ENCODE data around the gene ABR. TPM values are rescaled to one million over a fixed set of nuclear protein-coding genes. Genes with fewer than 3 reads are reported as not detected.

The ABR gene
- total and polyA plus RNA-seq, 2 of the 13 experiments (the other 11 are each of a cell fraction or from before 2014, with no cell fraction given): 12.4 to 40.4 TPM

DNA sequence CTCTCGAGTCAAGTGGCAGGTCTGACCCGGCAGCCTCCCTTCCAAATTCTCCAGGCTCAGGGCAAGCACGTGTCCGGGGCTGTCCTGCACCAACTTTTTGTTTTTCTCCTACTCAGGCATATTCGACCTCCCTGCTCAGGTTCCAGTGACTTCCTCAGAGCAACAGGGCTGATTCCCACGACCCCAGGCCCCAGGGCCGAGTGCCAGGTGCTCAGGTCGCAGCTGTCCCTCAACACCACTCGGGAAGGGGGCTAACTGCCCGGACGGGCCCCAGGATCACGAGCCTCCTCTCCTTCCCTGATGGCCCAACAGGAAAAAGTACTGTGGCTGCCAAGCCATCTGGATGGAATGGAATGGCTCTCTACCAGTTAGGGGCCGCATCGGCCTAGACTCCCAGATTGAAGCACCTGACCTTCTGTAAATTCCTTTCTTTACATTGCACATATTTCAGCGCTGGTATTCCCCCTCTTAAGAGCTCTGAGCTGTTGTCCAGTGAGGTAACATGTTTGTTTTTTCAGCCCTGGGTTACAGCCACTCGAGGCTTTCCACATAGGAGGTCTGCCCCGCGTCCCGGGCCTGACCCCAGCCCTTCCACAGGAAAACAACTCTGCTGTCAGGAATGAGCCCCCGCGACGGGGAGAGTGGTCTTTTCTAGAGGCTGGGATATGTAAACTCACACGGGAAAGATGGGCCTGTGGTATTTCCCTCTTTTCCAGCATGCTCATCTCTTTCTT is 225.2 kb downstream of the ABR start (continued):
- TF ChIP-seq, protein P1, sequence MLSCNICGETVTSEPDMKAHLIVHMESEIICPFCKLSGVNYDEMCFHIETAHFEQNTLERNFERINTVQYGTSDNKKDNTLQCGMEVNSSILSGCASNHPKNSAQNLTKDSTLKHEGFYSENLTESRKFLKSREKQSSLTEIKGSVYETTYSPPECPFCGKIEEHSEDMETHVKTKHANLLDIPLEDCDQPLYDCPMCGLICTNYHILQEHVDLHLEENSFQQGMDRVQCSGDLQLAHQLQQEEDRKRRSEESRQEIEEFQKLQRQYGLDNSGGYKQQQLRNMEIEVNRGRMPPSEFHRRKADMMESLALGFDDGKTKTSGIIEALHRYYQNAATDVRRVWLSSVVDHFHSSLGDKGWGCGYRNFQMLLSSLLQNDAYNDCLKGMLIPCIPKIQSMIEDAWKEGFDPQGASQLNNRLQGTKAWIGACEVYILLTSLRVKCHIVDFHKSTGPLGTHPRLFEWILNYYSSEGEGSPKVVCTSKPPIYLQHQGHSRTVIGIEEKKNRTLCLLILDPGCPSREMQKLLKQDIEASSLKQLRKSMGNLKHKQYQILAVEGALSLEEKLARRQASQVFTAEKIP (CRISPR knock-in tag; IDR thresholded peaks at IDR 0.05; ENCODE audit: borderline replicate concordance): no peak
- TF ChIP-seq MLX (CRISPR knock-in tag; IDR thresholded peaks at IDR 0.05) (no peak), ZNF703 (CRISPR knock-in tag; IDR thresholded peaks at IDR 0.05; ENCODE audit: borderline replicate concordance) (no peak), NFYB (CRISPR knock-in tag; IDR thresholded peaks at IDR 0.05) (no peak), BRD4 (CRISPR knock-in tag; IDR thresholded peaks at IDR 0.05) (no peak), KDM5B (CRISPR knock-in tag; IDR thresholded peaks at IDR 0.05; ENCODE audit: borderline replicate concordance) (0 out of 2 replicates have a peak, but pooled peaks have one; percentile 46), ZBTB3 (CRISPR knock-in tag; IDR thresholded peaks at IDR 0.05; ENCODE audit: borderline replicate concordance, low read depth) (no peak), ZNF737 (CRISPR knock-in tag; IDR thresholded peaks at IDR 0.05; ENCODE audit: borderline replicate concordance) (no peak), KDM4B (CRISPR knock-in tag; IDR thresholded peaks at IDR 0.05) (no peak), MIER2 (CRISPR knock-in tag; IDR thresholded peaks at IDR 0.05) (no peak), E2F5 (CRISPR knock-in tag; conservative IDR thresholded peaks at IDR 0.05) (no peak), SMAD1 (CRISPR knock-in tag; IDR thresholded peaks at IDR 0.05; ENCODE audit: borderline replicate concordance, low read depth) (no peak), RXRA (CRISPR knock-in tag; IDR thresholded peaks at IDR 0.05) (peak; percentile 74; the same call in 1 of the 2 replicates), ZFP82 (CRISPR knock-in tag; IDR thresholded peaks at IDR 0.05; ENCODE audit: borderline replicate concordance) (no peak), ATAD3A (CRISPR knock-in tag; IDR thresholded peaks at IDR 0.05) (no peak)
- TF ChIP-seq, protein P2, sequence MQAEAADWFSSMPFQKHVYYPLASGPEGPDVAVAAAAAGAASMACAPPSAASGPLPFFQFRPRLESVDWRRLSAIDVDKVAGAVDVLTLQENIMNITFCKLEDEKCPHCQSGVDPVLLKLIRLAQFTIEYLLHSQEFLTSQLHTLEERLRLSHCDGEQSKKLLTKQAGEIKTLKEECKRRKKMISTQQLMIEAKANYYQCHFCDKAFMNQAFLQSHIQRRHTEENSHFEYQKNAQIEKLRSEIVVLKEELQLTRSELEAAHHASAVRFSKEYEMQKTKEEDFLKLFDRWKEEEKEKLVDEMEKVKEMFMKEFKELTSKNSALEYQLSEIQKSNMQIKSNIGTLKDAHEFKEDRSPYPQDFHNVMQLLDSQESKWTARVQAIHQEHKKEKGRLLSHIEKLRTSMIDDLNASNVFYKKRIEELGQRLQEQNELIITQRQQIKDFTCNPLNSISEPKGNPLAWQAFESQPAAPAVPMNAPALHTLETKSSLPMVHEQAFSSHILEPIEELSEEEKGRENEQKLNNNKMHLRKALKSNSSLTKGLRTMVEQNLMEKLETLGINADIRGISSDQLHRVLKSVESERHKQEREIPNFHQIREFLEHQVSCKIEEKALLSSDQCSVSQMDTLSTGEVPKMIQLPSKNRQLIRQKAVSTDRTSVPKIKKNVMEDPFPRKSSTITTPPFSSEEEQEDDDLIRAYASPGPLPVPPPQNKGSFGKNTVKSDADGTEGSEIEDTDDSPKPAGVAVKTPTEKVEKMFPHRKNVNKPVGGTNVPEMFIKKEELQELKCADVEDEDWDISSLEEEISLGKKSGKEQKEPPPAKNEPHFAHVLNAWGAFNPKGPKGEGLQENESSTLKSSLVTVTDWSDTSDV (CRISPR knock-in tag; IDR thresholded peaks at IDR 0.05): no peak
- TF ChIP-seq, protein P3, sequence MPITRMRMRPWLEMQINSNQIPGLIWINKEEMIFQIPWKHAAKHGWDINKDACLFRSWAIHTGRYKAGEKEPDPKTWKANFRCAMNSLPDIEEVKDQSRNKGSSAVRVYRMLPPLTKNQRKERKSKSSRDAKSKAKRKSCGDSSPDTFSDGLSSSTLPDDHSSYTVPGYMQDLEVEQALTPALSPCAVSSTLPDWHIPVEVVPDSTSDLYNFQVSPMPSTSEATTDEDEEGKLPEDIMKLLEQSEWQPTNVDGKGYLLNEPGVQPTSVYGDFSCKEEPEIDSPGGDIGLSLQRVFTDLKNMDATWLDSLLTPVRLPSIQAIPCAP (CRISPR knock-in tag; IDR thresholded peaks at IDR 0.05; ENCODE audit: low read depth): no peak
- TF ChIP-seq, protein P4, sequence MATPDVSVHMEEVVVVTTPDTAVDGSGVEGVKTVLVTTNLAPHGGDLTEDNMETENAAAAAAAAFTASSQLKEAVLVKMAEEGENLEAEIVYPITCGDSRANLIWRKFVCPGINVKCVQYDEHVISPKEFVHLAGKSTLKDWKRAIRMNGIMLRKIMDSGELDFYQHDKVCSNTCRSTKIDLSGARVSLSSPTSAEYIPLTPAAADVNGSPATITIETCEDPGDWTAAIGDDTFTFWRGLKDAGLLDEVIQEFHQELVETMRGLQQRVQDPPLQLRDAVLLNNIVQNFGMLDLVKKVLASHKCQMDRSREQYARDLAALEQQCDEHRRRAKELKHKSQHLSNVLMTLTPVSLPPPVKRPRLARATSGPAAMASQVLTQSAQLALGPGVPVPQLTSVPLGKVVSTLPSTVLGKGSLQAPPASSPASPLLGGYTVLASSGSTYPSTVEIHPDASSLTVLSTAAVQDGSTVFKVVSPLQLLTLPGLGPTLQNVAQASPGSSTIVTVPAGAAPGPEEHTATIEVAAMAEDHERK (CRISPR knock-in tag; IDR thresholded peaks at IDR 0.05; ENCODE audit: low read depth): no peak
